Natural killer cell (primary cell): ENCODE data around the gene MAP3K10. TPM values are rescaled to one million over a fixed set of nuclear protein-coding genes. Genes with fewer than 3 reads are reported as not detected.
A peak's percentile ranks its signal among the peaks of the same experiment; 100 is the strongest.

ENCODE experiments used
- ATAC-seq, 3 donors: fragments of 150-1000 bp in 2 of 3; fragments of 200-7000 bp in 1 of 3; cut with Tn5 transposase; 1 replicate in 1 of 3; 2 replicates in 2 of 3; pipeline ENCODE4 v1.10.0; 2021; ENCODE audit warnings: mild to moderate bottlenecking in 2 of 3, moderate library complexity in 2 of 3
- DNase-seq, 2 donors: peaks; one replicate each; pipeline versions ENCODE4 v3.0.0 to v3.0.0-alpha.2; 2013 to 2021; ENCODE audit warnings: mixed read lengths in 1 of 2
- H3K27ac ChIP-seq: one replicate; pipeline ENCODE4 v1.5.1; 2013; ENCODE audit warnings: mild to moderate bottlenecking, low read length
- H3K27me3 ChIP-seq: one replicate; pipeline ENCODE4 v1.6.1; 2013; ENCODE audit warnings: low read length; ENCODE audit not compliant: control insufficient read depth, insufficient read depth
- H3K36me3 ChIP-seq: one replicate; pipeline ENCODE4 v1.6.1; 2013; ENCODE audit warnings: low read length; ENCODE audit not compliant: control insufficient read depth, insufficient read depth
- H3K4me1 ChIP-seq: one replicate; pipeline ENCODE4 v1.6.1; 2013; ENCODE audit warnings: low read length; ENCODE audit not compliant: control insufficient read depth, insufficient read depth
- H3K4me3 ChIP-seq: one replicate; pipeline ENCODE4 v1.5.1; 2013; ENCODE audit warnings: low read length
- H3K9me3 ChIP-seq: one replicate; pipeline ENCODE4 v1.6.1; 2013; ENCODE audit warnings: low read length; ENCODE audit not compliant: control insufficient read depth, insufficient read depth
- H3K27ac Mint-ChIP-seq, 2 donors: one replicate each; pipeline ENCODE4 v1.8.0; 2022; ENCODE audit warnings: mild to moderate bottlenecking in 2 of 2, mixed read lengths in 2 of 2, moderate library complexity in 1 of 2
- H3K27me3 Mint-ChIP-seq, 2 donors: one replicate each; pipeline ENCODE4 v1.8.0; 2022; ENCODE audit warnings: low read depth in 2 of 2, mixed read lengths in 2 of 2
- H3K36me3 Mint-ChIP-seq: one replicate; pipeline ENCODE4 v1.8.0; 2022; ENCODE audit warnings: mixed read lengths
- H3K4me1 Mint-ChIP-seq, 2 donors: one replicate each; pipeline ENCODE4 v1.8.0; 2022; ENCODE audit warnings: mixed read lengths in 2 of 2
- H3K4me3 Mint-ChIP-seq: one replicate; pipeline ENCODE4 v1.8.0; 2022; ENCODE audit warnings: mild to moderate bottlenecking, moderate library complexity, mixed read lengths
- H3K9me3 Mint-ChIP-seq, 2 donors: one replicate each; pipeline ENCODE4 v1.8.0; 2022; ENCODE audit warnings: mixed read lengths in 2 of 2
- WGBS: methylation state at CpG from one replicate; pipeline ENCODE4 v1.1.7; 2013; ENCODE audit warnings: missing lambda C conversion rate; ENCODE audit not compliant: insufficient coverage; 5-methylcytosine and 5-hydroxymethylcytosine counted together
- intact Hi-C: fragments of 100-400 bp; cut with micrococcal nuclease; formaldehyde crosslinking; loops from one replicate; pipeline ENCODE4 v1.14.2; 2022
- total RNA-seq, 4 donors: library from RNA; stranded (reverse); fragments of 120-200 nt in 1 of 4; gene quantifications; one replicate each; pipeline versions ENCODE4 v1.2.3 to v1.2.4, GENCODE V29; 2013 to 2022
- TF ChIP-seq, protein P1 (sequence below): fragments of 200-600 bp; IDR thresholded peaks from one replicate; pipeline ENCODE4 v1.8.0; 2022; ENCODE audit warnings: antibody characterized with exemption

Gene MAP3K10
- total RNA-seq, 3 donors from 2014 or later (not counting 1 experiment from before 2014, with no cell fraction given): 27.1 to 39.0 (median 36.0) TPM

DNA sequence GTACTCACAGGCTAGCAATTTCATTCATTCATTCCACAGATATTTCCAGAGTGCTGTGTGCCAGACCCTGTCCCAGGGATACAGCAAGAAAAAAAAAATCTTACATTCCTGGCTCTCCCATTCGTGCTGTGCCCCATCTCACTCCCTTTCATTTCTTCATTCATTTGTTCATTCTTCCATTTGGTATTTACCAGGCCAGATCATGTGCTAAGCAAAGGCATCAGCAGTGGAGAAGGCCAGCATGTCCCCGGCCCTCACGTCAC is 2.3 kb downstream of the MAP3K10 start:
- H3K27ac Mint-ChIP-seq: no peak overlapping the region
- H3K36me3 Mint-ChIP-seq: no peaks in the 10 kb centered on the region
- no peaks in the 10 kb centered on the region for H3K9me3 Mint-ChIP-seq
- Histone ChIP-seq H3K4me1 (peaks cover 23% of the 10 kb centered on the region), H3K4me3 (no peak overlapping the region), H3K9me3 (no peaks in the 10 kb centered on the region), H3K27ac (no peak overlapping the region), H3K36me3 (peaks cover 1% of the 10 kb centered on the region), H3K27me3 (no peaks in the 10 kb centered on the region)
- intact Hi-C loops: no loop called here
- TF ChIP-seq, protein P1, sequence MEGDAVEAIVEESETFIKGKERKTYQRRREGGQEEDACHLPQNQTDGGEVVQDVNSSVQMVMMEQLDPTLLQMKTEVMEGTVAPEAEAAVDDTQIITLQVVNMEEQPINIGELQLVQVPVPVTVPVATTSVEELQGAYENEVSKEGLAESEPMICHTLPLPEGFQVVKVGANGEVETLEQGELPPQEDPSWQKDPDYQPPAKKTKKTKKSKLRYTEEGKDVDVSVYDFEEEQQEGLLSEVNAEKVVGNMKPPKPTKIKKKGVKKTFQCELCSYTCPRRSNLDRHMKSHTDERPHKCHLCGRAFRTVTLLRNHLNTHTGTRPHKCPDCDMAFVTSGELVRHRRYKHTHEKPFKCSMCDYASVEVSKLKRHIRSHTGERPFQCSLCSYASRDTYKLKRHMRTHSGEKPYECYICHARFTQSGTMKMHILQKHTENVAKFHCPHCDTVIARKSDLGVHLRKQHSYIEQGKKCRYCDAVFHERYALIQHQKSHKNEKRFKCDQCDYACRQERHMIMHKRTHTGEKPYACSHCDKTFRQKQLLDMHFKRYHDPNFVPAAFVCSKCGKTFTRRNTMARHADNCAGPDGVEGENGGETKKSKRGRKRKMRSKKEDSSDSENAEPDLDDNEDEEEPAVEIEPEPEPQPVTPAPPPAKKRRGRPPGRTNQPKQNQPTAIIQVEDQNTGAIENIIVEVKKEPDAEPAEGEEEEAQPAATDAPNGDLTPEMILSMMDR: no peak
- DNase-seq: no peak
- ATAC-seq: no peak
- 96% methylated on average over 3 of the region's 3 CpGs for WGBS
- H3K27me3 Mint-ChIP-seq: no peaks in the 10 kb centered on the region
- peak overlapping the region; percentile 43 for H3K4me3 Mint-ChIP-seq
- H3K4me1 Mint-ChIP-seq: peaks cover 21 to 39% of the 10 kb centered on the region in 2 donors

DNA sequence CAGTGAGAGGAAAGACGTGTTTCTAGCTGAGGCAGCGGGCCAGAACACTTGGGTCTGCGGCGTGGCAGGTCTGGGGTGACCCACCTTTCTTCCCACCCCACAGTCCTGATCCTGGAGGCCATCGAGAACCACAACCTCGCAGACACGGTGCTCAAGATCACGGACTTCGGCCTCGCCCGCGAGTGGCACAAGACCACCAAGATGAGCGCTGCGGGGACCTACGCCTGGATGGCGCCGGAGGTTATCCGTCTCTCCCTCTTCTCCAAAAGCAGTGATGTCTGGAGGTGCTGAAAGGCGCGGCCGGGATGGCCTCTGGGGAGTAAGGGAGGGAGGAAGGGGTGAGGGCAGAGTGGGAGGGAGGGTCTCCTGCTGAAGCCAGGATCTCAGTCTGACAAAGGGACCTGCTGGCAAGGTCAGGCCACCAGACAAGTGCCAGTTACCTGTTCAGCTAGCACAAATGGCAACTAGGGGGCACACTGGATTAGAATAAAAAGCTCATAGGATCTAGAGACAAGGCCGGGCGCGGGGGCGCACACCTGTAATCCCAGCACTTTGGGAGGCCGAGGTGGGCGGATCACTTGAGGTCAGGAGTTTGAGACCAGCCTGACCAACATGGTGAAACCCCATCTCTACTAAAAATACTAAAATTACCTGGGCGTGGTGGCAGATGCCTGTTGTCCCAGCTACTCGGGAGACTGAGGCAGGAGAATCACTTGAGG is 7.2 kb downstream of the MAP3K10 start:
- no peak for DNase-seq
- 97% methylated on average over 29 of the region's 29 CpGs for WGBS
- TF ChIP-seq, protein P1: no peak
- Histone ChIP-seq H3K4me1 (no peaks in the 10 kb centered on the region), H3K36me3 (peaks cover 6% of the 10 kb centered on the region), H3K27me3 (no peaks in the 10 kb centered on the region), H3K27ac (no peak overlapping the region), H3K4me3 (no peak overlapping the region), H3K9me3 (no peaks in the 10 kb centered on the region)
- H3K27me3 Mint-ChIP-seq: no peaks in the 10 kb centered on the region
- H3K27ac Mint-ChIP-seq: no peak overlapping the region
- H3K4me1 Mint-ChIP-seq: peaks cover 11 to 20% of the 10 kb centered on the region in 2 donors
- H3K36me3 Mint-ChIP-seq: no peaks in the 10 kb centered on the region
- intact Hi-C loops: no loop called here
- no peak for ATAC-seq
- H3K4me3 Mint-ChIP-seq: no peak overlapping the region
- no peaks in the 10 kb centered on the region for H3K9me3 Mint-ChIP-seq

DNA sequence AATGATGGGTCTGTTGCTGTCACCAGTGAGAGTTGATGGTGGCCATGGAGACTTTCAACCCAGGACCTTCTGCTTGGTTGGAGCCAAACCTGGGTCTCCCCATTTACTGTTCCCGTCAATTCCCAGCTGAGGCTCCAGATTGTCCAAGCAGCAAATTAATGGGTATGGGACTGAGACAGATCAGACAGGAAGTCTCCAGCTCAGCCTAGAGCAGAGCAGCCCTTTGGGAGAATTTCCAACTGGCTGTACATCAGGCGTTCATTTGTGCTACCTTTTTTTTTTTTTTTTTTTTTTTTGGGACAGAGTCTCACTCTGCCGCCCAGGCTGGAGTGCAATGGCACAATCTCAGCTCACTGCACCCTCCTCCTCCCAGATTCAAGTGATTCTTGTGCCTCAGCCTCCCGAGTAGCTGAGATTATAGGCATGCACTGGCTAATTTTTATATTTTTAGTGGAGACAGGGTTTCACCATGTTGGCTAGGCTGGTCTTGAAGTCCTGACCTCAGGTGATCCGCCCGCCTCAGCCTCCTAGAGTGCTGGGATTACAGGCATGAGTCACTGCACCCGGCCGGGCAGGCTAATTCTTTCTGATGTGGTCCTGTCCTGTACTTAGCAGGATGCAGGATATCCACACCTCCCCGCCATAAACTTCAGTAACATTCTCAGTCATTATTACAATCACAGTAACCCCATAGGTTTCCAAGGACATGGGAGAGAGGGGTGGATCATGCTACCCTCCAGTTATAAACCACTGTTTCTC is 9.3 kb downstream of the MAP3K10 start:
- no peak overlapping the region for H3K27ac ChIP-seq

More for the DNA sequence above, 9.3 kb downstream of the MAP3K10 start:
- Histone ChIP-seq H3K9me3 (no peaks in the 10 kb centered on the region), H3K4me1 (no peaks in the 10 kb centered on the region), H3K4me3 (no peak overlapping the region), H3K27me3 (no peaks in the 10 kb centered on the region), H3K36me3 (peaks cover 9% of the 10 kb centered on the region)
- H3K9me3 Mint-ChIP-seq: no peaks in the 10 kb centered on the region
- H3K27ac Mint-ChIP-seq: no peak overlapping the region
- ATAC-seq (no peak), DNase-seq (no peak)
- WGBS: 96% methylated on average over 7 of the region's 9 CpGs
- intact Hi-C loops: no loop called here
- TF ChIP-seq, protein P1: no peak
- no peaks in the 10 kb centered on the region for H3K36me3 Mint-ChIP-seq
- no peaks in the 10 kb centered on the region for H3K27me3 Mint-ChIP-seq
- peaks cover 4 to 5% of the 10 kb centered on the region in 2 donors for H3K4me1 Mint-ChIP-seq
- H3K4me3 Mint-ChIP-seq: no peak overlapping the region
